GM12875 (cell line): ENCODE data around the gene UNC13B.

Experiments used
- H3K4me3 ChIP-seq: one replicate; pipeline ENCODE4 v1.5.1; 2011; ENCODE audit warnings: low read depth, low read length, control low read depth
- CTCF ChIP-seq: IDR thresholded peaks from 2 replicates; pipeline ENCODE4 v1.5.1; 2011; ENCODE audit warnings: low read depth, mild to moderate bottlenecking, control low read depth, inconsistent platforms, low read length, moderate library complexity, borderline replicate concordance; ENCODE audit not compliant: insufficient read depth

UNC13B gene

GRCh38 chr9:35453786-35454185 is 292.0 kb downstream of the UNC13B start:
- H3K4me3 ChIP-seq = no peak overlapping the region
- TF ChIP-seq CTCF = no peak
